Left renal cortex interstitium (tissue), 4 donors: ENCODE measurements around the gene HSD17B8. TPM values are rescaled to one million over a fixed set of nuclear protein-coding genes. Genes with fewer than 3 reads are reported as not detected.

Experiments used
- DNase-seq, 4 donors: peaks; one replicate each; pipeline ENCODE4 v3.0.0-alpha.2; 2013; ENCODE audit warnings: low read depth in 4 of 4, low spot score in 2 of 4, missing footprints in 1 of 4
- polyA plus RNA-seq, 4 donors: library from polyadenylated mRNA; unstranded; fragments of 120-200 nt; gene quantifications; one replicate each; pipeline ENCODE4 v1.2.1, GENCODE V29; 2013; ENCODE audit not compliant: insufficient read length in 4 of 4

The HSD17B8 gene
- polyA plus RNA-seq, 4 donors, result 25.3 to 31.0 (median 27.6) TPM

DNA sequence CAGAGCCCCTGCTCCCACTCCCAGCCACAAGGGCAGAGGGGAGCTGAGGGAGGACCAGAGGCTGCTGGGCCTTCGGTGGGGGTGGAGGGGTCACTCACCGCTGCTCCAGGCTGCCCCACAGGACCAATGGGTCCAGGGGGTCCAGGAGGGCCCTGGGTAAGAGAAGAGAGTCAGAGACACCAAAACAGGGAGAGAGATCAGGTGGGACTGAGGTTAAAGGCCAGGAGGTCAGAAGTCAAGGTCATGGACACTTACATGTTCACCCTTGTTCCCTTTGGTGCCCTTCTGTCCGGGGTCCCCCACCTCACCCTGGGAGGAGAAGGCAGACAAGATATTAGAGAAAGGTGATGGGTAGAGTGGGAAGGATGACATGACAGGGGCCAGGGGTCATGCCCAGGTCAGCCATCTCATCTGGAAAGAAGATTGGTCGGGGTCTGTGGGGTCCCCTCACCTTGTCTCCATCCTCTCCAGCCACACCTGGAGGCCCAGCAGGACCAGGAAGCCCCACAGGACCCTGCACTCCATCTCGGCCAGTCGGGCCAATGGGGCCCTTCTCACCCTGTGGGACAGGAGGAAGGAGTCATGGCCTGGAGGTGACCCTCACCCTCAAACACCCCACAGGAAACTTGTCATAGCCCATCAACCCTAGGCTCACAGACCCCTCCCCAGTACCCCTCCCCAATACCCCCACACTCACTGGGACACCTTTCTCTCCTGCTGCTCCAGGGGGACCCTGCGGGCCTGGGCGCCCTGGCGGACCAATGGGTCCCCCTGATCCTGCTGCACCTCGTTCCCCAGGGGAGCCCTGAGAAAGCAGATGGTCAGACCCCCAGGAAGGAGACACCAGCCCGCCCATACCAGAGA lies 33.2 kb upstream of the HSD17B8 start:
- DNase-seq, result no peak

DNA sequence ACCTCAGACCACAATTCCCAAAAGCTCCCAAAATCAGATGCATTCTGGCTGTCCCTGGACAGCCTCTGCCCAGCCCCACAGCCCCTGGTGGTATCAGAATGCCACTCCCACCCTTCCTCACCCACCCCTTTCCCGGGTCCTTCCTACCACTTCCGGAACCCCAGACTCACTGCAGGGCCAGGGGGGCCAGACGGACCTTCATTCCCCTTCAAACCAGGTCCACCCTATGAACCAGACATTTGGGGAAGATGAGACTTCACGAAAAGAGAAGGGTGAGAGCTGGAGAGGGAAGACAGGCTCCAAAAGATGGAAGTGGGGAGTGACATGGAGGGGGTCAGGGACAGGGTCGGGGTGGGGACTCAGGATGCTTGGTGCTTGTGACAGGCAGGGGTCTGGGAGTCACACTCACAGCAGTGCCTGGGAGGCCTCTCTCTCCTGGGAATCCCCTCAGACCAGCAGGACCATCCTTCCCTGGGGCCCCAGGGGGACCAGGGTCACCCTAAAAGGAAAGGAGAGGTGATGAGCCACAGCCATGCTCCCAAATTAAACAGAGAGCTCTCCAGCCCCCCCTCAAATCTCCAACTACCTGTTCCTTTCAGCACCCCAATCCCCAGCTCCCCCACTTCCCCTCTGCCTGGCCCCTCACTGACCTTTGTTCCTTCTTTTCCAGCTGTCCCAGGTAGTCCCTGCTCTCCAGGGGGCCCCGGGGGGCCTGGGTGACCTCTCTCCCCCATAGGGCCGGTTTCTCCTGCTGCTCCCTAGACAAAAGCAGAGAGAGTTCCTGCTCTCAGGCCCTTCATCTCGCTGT lies 32.4 kb upstream of the HSD17B8 start:
- DNase-seq, result no peak

DNA sequence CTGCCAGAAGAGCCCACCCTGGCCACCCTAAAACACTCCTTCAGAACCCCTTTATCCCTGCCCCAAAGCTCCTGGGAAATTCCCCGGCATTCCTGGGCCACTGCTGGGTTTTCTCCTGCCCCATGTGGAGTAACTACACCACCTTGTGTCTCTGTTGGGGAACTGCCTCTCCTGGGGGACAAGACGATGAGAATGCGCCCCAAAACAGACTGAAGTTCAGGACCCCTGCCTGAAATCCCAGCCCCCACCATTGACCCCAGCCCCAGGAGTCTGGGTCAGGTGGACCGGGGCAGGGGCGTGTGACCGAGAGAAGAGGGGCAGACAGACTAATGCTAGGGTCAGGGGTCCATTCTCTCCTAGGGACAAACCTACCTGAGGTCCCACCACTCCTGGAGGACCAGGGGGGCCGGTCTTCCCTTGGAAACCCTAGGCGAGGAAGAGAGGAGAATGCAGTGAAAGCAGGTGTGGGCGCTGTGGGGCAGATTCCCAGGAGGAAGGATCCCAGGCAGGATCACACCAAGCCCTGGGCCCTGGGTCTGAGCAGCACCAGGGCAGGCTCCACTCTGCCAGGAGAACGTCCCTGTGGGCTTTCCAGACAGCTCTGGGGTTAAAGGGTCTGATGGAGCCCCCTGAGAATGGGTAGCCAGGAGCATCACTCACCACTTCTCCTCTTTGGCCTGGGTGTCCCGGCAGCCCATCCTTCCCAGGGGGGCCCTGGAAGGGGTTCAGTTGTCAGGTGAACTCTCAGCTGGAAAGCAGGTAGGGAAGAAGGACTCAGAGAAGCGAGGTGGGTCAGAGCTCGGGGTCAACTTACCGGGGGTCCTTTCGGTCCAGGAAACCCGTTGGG lies 31.5 kb upstream of the HSD17B8 start:
- no peak for DNase-seq

DNA sequence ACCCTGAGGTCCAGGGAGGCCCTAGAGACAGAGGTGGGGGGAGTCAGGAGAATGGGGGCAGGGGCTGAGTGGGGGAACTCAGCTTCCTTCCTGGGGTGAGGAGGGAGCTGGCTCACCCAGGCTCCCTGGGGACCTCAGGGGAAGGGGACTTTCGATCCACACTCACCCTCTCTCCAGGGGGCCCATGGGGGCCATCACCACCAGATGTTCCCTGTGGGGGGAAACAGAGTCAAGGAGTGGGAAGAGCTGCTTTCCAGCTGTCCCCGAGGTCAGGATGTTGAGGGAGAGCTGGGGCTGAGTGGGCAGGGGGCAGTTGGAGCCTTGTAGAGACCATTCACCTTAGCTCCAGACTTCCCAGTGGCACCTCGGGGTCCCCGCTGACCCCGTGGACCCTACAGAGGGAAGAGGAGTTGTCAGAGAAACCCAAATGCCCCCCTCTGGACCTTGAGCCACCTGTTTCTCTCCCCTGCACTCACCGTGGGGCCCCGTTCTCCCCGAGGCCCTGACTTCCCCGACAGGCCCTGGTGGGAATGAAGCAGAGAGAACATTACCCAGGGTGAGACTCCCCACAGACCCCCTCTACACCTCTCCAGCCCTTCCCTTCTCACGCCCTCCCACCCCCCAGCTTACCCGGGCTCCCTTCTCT lies 30.8 kb upstream of the HSD17B8 start:
- no peak for DNase-seq

DNA sequence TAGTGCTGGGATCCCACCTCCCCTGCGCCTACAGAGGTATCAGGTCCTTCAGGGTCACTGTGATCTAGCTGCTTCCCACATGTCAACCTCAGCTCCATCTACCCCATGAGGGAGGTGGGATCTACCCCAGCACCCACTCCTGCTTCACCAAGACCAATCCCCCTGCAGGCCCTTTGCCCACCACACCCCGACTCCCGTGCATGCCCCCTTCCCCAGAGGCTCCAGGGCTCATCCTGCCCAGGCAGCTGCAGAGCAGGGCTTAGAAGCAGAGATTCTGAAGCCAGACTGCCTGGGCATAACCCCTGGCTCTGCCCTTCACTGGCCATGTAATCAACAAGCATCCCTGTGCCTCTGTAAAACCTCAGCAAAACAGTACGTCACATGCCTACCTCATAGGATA lies 29.7 kb upstream of the HSD17B8 start:
- no peak for DNase-seq

DNA sequence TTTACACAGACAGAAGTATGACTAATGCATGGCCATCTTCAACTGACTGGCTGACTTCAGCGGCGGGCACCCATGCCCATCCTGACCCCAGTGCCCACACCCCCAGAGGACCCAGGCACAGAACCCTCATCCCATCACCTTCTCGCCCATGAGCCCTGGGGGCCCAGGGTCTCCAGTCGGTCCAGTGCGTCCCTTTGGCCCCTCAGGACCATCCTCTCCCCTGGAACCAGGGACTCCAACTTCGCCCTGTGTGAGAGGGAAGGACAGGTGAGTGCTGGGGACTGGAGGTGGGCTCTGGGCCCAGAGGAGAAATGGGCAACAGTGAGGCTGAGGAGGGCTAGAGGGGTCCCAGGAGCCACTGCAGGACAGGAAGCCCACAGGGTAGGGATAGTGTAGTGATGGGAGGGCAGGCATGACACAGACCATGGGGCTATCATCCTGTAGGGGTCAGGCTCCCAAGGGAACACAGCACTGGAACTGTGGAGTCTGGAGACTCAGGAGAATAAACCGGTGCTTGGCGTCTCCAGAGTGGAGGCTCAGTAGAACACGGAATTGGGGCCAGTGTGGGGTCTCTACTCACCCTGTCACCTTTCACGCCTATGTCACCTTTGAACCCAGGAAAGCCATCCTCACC lies 28.9 kb upstream of the HSD17B8 start:
- DNase-seq, result no peak

DNA sequence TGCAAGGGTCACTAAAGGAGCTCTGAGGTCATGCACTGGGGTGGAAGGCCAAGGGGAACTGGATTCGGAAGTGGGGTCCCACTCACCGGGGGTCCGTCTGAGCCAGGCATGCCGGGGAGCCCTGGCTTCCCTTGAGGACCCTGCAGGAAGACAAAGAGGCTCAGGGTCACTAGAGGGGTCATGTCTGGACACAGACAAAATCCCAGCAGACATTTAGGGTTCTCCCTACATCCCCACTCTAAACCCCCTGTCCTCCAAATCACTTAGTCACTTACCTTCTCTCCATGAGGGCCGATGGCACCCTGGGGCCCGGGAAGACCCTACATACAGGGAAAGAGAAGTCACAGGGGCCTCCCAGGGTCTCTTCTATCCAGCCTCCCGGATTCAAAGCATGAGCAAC lies 27.5 kb upstream of the HSD17B8 start:
- no peak for DNase-seq

DNA sequence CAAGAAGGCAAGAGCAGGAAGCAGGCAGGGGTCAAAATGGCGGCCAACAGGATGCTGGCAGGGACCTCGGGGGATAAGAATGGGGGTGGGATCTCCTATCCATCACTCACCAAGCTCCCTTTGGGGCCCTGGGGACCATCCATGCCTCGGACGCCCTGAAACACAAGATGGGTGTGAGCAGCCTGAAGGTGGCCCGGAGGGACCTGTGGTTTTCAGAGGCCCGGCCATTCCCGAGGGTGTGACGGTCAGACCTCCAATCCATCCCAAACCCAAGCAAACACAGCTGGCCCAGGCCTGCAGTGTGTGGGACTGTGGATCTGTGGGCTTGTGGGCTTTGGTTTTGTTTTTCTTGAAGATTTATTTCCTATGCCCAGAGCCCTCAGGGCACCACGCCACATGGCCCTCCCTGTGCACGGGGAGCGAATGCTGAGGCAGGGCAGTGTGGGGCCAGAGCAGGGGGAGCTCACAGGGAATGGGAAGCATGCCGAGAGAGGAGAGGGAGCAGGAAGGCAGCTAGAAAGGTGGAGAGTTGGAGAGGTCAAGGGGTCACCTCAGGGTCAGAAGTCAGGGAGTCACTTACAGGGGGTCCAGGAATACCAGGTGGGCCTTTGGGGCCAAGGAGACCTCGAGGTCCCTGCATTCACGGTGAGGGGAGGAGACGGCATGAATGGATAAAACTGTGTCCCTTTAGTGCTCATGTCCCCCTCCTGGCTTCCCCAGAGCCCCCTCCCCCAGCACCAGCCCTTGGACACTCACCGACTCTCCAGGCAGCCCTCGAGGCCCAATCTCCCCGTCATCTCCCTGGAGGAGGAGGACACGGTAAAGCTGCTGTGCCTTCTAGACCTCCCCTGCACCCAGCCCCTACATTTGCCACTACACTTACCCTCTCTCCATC lies 26.7 kb upstream of the HSD17B8 start:
- no peak for DNase-seq

DNA sequence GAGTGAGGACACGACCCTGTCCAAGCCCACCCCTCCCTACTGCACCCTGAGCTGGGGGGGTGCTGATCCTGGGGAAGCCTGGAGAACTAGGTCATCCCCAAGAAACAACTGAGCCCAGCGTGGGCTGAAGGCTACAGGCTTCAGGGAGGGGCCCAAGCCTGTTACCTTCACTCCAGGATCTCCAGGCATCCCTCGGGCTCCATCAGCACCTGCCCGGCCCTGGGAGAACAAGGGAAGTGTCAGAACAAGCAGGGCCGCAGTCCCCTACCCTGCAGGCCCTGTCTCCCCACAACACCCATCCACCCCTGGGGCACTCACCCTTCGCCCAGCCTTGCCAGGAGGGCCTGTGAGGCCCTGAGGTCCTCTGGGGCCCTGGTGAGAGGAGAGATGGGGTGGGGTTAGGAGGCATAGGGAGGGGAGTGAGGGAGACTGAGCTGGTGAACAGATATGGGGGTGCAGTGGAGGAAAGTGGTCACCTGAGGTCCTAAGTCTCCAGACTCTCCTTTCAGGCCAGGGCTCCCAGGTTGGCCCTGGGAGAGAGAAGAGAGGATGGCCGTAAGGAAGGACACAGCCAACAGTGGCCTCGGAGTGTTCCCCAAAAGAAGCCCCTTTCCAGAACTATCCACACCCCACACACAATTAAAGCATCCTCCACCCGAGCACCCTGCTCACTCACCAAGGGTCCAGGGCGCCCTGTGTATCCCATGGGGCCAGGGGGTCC lies 25.5 kb upstream of the HSD17B8 start:
- no peak for DNase-seq

DNA sequence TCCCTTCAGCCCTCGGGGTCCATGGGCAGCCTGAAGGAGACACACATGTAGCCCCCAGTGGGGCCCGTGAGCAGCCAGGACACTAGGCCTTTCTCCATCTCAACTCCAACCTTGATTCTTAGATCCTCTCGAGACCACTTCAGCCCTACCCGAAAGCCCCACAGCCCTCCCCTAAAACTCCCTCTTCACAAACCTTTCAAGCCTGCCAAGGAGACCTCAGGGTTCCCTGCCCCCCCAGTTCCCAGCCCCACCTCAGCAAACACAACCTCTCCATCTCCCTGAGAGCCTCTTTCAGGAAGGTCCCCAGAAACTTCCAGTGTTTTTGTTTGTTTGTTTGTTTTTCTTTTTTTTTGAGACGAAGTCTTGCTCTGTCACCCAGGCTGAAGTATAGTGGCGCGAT lies 23.3 kb upstream of the HSD17B8 start:
- DNase-seq, result no peak

DNA sequence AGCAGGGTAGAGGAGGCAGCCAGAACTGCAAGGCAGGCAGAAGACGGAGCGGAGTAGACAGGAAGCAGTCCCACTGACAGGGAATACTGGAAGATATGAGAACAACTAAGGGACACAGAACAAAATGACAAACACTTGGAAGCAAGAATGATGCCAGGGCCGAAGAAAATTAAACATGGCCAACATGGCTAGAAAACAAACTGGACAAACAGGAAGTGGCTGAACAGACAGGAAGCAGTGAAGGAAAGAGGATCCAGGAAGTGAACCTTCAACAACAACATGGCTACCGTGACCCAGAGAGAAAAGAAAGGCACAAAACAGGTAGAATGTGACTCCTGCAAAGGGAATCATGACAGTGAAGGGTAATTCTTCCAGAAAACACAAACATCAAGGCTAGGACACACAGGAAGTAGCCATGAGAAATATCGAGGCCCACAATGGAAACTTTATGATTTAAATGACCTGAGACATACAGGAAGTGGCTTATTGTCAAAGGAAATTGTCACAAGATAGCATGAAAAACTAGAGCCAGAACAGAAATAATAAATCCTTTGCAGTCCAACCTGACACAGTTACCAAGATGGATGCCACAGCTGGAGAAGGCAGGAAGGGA lies 21.3 kb upstream of the HSD17B8 start:
- no peak for DNase-seq

DNA sequence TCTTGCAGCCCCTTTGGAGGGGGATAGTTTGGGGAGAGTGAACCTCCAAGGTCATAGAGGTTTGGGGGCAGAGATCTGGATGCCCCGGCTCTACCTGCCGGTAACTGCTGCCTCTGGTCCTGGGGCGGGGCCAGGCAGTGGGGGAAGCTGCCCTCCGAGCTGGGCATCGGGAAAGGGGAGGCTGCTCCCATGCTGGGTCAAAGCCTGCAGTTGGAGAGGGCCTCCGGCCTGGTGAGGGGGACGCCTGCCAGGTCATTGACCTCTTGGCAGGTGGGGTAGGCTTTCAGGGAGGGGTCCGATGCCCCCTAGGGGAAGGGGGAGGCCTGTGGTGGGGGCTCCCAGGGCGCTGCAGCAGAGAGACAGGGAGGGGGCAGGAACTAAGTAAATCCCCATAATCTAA lies 19.3 kb upstream of the HSD17B8 start:
- no peak for DNase-seq

DNA sequence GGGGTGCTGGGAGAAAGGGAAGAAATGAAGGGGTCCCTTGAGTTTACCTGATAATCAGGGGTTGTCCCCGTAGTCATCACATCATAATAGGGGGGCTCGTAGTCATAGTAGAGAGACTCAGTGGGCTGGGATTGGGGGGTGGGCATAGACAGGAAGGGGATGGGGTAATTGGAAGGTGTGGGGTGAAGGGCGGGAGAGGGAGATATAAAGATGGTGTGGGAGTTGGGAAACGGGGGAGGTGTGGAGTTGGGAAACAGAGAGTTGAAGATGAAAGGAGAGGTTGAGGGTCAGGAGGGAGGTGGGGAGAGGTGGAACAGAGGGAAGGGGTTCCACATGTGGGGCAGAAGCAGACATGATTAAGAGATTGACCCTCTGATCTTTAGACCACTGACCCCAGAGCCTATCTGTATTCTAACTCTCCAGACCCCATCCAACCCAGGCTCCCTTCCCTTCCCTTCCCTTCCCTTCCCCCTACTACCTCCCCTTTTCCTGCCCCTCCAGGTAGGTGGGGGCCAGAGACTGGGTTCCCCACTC lies 18.7 kb upstream of the HSD17B8 start:
- no peak for DNase-seq

DNA sequence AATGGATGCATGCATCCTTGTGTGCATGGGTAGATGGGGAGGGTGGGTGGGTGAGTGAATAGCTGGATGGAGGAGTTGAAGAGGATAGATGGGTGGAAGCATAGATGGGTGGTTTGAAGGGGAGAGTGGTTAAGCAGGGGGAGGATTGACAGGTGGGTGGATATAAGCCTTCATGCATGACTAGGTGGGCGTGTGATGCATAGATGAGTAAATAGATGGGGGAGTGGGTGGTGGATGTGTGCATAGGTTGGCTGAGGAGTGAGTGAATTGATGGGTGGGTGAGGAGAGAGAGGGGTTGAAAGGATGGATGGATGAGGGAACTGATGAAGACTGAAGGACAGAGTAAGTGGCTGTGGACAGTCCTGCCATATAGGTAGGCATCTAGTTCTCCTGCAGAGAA lies 16.6 kb upstream of the HSD17B8 start:
- no peak for DNase-seq

DNA sequence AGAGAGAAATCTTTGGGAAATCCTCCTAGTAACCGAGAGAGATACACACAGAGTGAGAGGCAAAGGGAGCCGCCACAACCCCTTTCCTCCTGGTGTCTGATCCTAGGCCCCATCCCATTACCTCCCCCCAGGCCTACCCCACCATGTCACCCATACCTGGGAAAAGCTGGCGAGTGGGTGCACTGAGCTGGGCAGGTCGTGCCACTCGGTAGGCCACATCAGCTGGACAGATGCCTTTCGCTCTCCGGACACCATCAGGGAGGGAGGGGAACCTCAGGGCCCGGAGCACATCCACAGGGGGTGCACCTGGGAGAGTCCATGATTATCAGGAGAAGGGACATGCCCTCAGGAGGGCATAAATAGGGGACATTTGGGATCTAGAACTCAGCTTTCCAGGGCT lies 15.3 kb upstream of the HSD17B8 start:
- DNase-seq, result no peak

DNA sequence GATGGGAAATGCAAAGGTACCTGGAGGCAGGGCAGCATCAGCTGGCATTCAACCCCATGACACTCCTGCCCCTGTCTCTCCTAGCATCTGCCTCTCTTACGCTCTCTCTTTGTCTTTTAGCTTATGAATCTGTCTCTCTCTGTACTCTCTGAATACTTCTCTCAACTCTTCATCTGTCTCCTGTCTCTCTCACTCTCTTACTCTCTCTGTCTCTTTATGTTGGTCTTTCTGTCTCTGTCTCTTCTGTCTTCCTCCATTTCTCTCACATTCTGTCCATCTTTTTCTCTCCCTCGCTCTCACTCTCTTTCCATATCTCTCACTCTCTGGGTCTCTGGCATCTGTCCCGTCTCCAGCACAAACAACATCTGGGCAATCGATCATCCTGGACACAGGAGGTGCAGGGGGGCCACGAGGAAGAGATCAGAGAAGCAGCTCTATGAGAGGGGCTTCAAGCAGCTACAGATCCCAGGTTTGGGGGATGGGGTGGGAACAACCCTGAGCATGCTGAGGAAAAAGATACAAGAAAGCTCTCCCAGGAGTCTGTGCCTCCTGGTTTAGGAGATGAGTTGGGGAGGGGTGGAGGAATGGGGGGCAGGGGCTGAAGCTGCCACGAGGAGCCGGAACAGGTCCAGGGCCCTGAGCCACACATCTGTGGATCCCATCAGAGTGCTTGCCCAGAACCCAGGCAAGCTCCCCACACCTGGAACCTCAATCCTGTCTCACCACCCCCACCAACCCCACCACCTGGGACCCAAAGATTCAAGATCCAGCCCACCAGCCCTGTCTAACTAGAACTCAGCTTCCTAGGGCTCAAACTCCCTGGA lies 14.6 kb upstream of the HSD17B8 start:
- DNase-seq, result no peak
